Activated CD8-positive, alpha-beta memory T cell treated with anti-CD3 and anti-CD28 coated beads, Interleukin-2, amount 50 U/mL, for 1 hour (primary cell): ENCODE measurements around the gene SST.

Experiments
- DNase-seq: peaks from one replicate; pipeline ENCODE4 v3.0.0-alpha.2; 2020; ENCODE audit errors: extremely low read depth

SST gene

DNA sequence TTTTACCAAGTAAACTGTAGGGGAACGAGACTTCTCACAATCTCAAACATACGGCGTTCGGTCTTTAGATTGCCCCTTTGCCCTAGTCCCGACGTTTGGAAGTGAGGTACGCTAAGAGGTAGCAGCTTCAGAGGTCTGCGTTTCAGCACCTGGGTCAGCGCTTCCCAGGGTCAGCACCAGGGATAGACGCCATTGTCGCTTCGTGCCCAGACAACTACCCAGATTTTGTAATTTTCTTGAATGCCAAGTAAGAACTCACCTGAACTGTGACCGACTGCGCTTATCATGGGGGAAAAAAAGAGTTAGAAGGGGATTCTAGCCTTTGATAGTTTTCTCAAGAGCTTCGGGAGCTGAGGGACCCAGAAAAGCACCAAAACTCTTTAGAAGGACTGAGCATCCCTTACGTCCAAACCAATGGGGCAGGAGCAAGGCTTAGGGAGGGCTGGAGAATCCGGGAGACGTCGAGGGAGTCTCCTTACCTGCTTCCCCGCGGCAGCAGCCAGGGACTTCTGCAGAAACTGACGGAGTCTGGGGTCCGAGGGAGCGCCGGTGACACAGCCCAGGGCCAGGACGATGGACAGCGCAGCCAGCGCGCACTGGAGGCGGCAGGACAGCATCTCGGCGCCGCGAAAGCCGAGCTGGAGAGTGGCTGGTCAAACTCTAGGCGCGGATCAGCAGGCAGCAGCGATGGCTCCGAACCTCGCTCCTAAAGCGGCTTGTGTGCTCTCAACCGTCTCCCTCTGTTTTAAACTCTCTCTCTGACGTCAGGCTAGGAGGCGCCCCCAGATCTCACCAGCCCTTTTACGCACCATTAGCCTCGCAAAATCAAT is at the start of gene SST:
TSS of gene SST (minus strand) at position 720 of the 830 bp plus-strand sequence. CDS start at position 617, 103 bp downstream.
- DNase-seq = no peak

DNA sequence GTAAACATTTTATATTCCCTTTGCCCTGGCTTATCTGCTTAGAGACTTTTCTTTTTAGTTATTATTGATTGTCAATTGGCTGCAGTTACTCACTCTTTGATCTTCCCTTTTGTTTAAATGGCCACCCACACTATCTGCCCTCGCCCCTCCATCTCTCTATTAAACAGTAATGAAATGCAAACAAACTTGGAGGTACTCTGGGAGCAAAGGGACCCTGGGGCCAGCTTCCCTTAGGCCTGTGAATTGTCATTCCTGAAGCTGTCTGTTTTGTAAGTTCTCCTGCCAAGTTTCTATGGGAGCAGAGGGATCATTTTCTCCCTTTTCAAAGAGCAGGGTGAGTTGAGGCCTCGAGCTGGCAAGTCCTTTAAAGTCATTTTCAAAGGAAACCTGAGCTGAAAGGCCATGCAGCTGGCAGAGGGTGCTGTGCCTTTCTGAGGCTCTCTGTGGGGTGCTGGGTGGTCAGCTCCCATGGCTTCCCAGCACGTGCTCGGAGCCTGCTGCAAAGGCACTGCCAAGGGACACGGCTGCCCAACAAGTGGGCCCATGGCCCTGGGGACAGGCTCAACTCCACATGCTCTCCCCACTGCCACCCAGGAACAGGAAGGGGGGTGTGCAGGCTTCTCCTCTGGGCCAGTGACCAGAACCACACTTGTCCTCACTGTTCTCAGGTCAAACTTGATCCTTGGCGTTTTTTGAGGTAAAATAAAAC is 49.6 kb upstream of the SST start:
- no peak for DNase-seq

DNA sequence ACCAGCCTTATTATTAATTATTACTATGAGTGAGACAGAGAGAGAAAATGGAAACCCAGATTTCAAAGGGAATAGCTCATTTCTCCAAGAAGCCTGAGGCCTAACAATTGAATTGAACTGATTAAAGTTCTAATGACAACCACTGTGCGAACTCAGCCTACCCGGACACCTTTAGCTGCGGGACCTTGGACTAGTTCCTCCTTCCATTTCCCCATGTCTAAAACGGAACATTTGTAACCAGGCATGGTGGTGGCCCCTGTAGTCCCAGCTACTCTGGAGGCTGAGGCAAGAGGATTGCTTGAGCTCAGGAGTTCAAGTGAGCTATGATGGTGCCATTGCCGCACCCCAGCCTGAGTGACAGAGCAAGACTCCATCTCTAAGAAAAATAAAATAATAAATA is 48.6 kb upstream of the SST start:
- DNase-seq = no peak

DNA sequence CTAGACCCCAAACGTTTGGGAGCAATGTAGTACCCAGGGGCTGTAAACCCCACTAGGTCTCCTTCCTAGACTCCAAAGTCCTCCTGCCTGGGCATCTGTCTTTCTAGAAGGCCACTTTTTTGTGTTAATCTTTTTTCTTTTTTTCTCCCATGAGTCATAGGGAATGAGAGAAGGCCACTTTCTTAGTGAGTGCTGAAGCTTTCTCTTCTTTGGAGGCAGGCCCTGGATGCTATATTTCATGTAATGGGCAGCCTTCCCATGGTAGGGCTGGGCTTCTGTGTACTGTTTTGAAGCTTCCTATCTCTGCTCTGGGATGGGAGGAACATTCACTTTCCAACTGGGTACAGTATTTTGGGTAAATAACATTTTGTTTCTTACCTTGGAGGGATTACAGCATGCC is 47.4 kb upstream of the SST start:
- no peak for DNase-seq

GRCh38 chr3:187714404-187714979 is 44.3 kb upstream of the SST start:
- no peak for DNase-seq

GRCh38 chr3:187713504-187713903 is 43.3 kb upstream of the SST start:
- DNase-seq = no peak

DNA sequence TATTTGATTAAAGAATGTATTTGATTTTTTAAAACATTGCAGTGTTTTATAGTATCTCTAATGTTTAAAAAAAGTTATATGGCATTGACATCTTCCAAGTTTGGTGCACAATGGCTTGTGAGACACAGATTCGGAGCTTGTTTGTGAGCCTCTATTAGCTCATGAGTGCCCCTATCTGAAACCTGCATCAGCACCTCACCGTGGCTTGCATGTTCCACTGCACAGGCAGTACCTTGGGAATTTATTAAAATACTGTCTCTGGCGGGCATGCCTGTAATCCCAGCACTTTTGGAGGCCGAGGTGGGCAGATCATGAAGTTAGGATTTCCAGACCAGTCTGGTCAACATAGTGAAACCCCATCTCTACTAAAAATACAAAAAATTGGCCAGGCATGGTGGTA is 39.0 kb upstream of the SST start:
- DNase-seq = no peak

- DNase-seq = no peak
Measured at GRCh38 chr3:187708696-187709095, 38.5 kb upstream of the SST start.

- no peak for DNase-seq
Measured at GRCh38 chr3:187706971-187707370, 36.8 kb upstream of the SST start.

DNA sequence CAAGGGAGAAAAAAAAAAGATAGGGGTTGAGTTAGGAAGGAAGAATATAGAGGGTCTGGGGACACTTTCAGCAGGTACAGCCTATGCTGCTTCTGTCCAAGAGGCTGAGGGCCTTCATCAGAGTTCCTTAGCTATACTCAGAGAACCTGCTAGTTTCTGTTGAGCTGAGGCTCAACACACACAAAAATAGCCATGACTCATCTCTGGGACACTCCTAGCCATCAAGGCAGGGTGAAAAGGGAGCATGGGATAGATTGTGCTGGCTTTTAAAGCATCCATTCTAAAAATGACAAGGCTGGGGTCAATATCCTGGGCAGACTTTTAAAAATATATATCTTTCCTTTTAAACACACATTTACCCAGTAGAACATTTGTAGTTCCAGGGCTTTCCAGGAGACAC is 35.0 kb upstream of the SST start:
- DNase-seq = no peak

DNA sequence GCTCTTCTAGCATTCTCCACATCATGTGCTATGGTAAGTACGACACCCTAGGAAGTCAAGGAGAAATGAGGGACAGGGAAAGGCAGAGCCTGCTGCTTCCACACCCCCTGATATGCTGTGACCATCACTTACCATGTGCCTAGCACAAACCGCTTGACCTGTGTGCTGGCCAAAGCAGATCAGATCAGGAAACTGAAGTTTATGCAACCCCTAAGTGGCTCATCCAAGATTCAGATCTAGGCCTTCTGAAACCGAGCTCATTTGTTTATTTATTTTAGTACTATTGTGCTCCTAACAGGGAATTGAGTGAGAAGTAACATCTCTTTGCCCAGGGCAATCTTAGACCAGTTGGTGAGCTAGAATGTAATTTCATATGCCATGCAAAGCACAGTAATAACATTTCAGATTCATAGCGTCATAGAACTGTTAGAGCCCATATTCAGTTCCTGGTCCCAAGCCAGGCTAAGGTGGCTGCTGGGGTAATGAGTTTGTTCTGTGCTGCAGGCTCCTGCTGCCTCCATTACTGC is 32.4 kb upstream of the SST start, which contains the start of gene RTP2:
TSS of gene RTP2 (minus strand) at position 51 of the 527 bp plus-strand sequence. CDS start 429 bp downstream, outside the sequence.
- no peak for DNase-seq

GRCh38 chr3:187700249-187700648 is 30.1 kb upstream of the SST start:
- no peak for DNase-seq

GRCh38 chr3:187698499-187699399 is 28.6 kb upstream of the SST start:
- DNase-seq = no peak

- no peak for DNase-seq
Measured at GRCh38 chr3:187696021-187696420, 25.8 kb upstream of the SST start.

GRCh38 chr3:187695449-187695848 is 25.3 kb upstream of the SST start:
- no peak for DNase-seq

DNA sequence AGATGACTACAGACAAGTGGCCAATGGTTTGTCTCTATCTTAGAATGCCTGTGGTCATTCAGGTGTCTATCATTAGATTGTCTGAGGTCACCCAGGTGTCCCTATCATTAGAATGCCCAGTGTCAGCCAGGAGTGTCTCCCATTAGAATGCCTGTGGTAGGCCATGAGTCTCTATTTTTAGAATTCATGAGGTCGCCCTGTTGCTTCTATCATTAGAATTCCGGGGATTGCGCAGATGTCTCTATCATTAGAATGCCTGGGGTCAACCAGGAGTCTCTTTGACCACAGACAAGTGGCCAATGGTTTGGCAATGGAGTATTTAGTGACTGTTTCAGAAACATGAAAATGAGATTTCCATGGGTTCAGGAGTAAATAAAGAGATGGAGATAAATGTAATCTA is 24.6 kb upstream of the SST start:
- no peak for DNase-seq

DNA sequence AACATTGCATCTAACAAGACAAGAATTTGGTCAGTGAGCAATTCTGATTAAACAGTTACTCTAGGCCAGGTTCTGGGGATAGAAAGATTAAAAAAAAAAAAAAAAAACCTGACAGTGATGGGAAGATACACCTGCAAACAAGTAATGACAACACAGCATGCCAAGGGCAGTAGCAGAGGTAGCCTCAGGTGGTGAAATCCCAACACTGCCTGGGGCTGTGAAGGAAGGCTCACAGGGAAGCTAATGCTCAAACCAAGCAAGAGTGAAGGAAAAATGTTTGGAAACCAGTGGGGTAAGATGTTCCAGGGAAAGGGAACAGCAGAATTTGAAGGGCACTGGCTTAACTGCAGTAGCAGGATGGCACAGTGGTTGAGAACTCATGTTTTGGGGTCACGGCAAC is 23.2 kb upstream of the SST start:
- DNase-seq = no peak

GRCh38 chr3:187689984-187690383 is 19.8 kb upstream of the SST start:
- no peak for DNase-seq

GRCh38 chr3:187686621-187687273 is 16.6 kb upstream of the SST start:
- DNase-seq = no peak

GRCh38 chr3:187685948-187686347 is 15.8 kb upstream of the SST start:
- no peak for DNase-seq

- DNase-seq = no peak
Measured at GRCh38 chr3:187684880-187685279, 14.7 kb upstream of the SST start.
